Spinal cord (tissue), 10 donors: ENCODE data around the gene GTF2IRD2. TPM values are rescaled to one million over a fixed set of nuclear protein-coding genes. Genes with fewer than 3 reads are reported as not detected.
"Not testable (repeated sequence)": the region's sequence is repeated elsewhere in the genome, so short reads cannot be mapped to it uniquely, and the experiment has no call there.

Experiments
- DNase-seq, 6 donors: peaks; one replicate each; pipeline versions ENCODE4 v3.0.0 to v3.0.0-alpha.2; 2013 to 2015; ENCODE audit warnings: low spot score in 6 of 6, low read depth in 4 of 6
- H3K27ac ChIP-seq: one replicate; pipeline ENCODE4 v1.5.1; 2013; ENCODE audit warnings: low read depth, low read length, control low read depth
- H3K27me3 ChIP-seq: one replicate; pipeline ENCODE4 v1.6.1; 2013; ENCODE audit warnings: low read length; ENCODE audit not compliant: control insufficient read depth, insufficient read depth
- H3K36me3 ChIP-seq: one replicate; pipeline ENCODE4 v1.6.1; 2013; ENCODE audit warnings: low read length; ENCODE audit not compliant: control insufficient read depth, insufficient read depth
- H3K4me1 ChIP-seq: one replicate; pipeline ENCODE4 v1.6.1; 2013; ENCODE audit warnings: low read length; ENCODE audit not compliant: control insufficient read depth, insufficient read depth
- H3K4me3 ChIP-seq: one replicate; pipeline ENCODE4 v1.5.1; 2013; ENCODE audit warnings: low read depth, low read length, control low read depth
- H3K9me3 ChIP-seq: one replicate; pipeline ENCODE4 v1.6.1; 2013; ENCODE audit warnings: low read length; ENCODE audit not compliant: control insufficient read depth, insufficient read depth
- WGBS: methylation state at CpG from one replicate; pipeline ENCODE4 v1.1.5; 2013; ENCODE audit warnings: missing lambda C conversion rate; ENCODE audit not compliant: insufficient coverage; 5-methylcytosine and 5-hydroxymethylcytosine counted together
- long read RNA-seq, 4 donors: transcript quantifications; one replicate each; lab custom pipeline, GENCODE V29; 2026
- polyA plus RNA-seq, 2 donors: library from polyadenylated mRNA; unstranded; fragments of 120-200 nt; gene quantifications; one replicate each; pipeline ENCODE4 v1.2.1, GENCODE V29; 2013; ENCODE audit not compliant: insufficient read length in 2 of 2
- total RNA-seq, 2 donors: library from RNA; depleted of rRNA in 1 of 2; stranded (reverse); fragments of 120-200 nt in 1 of 2; fragments of >200 nt in 1 of 2; gene quantifications; one replicate each; pipeline versions ENCODE4 v1.2.3 to v1.2.4, GENCODE V29; 2013 to 2014
- donor health status: healthy.

The GTF2IRD2 gene
- total RNA-seq (10 to 100 TPM; 11.4 to 28.5 TPM), polyA plus RNA-seq (10 to 100 TPM; 22.4 to 49.5 TPM)
- long read RNA-seq, donor 1, transcript GTF2IRD2-205 (3 exons, 578 nt), result major isoform, 6 of 17 reads
- long read RNA-seq, donor 1, partial matches to known transcripts, result 11 of 17 reads
- long read RNA-seq, donor 1, other reads (novel, unspliced or antisense), result 0 of 17 reads
- long read RNA-seq, donor 2, partial matches to known transcripts, result 0 of 6 reads
- long read RNA-seq, donor 2, other reads (novel, unspliced or antisense), result 5 of 6 reads
- long read RNA-seq, donor 3, partial matches to known transcripts, result 17 of 19 reads
- long read RNA-seq, donor 3, other reads (novel, unspliced or antisense), result 0 of 19 reads
- long read RNA-seq, donor 4, partial matches to known transcripts, result 0 of 7 reads
- long read RNA-seq, donor 4, other reads (novel, unspliced or antisense), result 0 of 7 reads

- H3K4me1 ChIP-seq, H3K27ac ChIP-seq, H3K36me3 ChIP-seq, H3K27me3 ChIP-seq, H3K4me3 ChIP-seq, H3K9me3 ChIP-seq: not testable (repeated sequence)
- DNase-seq, result peak in 1 of 6 donors; percentile 11
- no CpG with 5 or more reads among the region's 97 CpGs for WGBS
Measured at GRCh38 chr7:74850833-74851721, at the start of gene GTF2IRD2. Gene GTF2IRD2 (minus strand): TSS chr7:74851605. CDS start chr7:74836378, 15,227 bp downstream.

GRCh38 chr7:74890158-74891123 lies 39.0 kb upstream of the GTF2IRD2 start:
- H3K9me3 ChIP-seq, H3K4me1 ChIP-seq, H3K27me3 ChIP-seq, H3K36me3 ChIP-seq: not testable (repeated sequence)
- H3K27ac ChIP-seq, result peak overlapping the region; percentile 89
- WGBS, result 0% methylated on average over 22 of the region's 84 CpGs
- peak in 5 of 6 donors; percentile 15 to 90 (median 43) for DNase-seq
- H3K4me3 ChIP-seq, result peak overlapping the region; percentile 60

- H3K27me3 ChIP-seq, H3K9me3 ChIP-seq, H3K4me3 ChIP-seq, H3K4me1 ChIP-seq, DNase-seq, H3K36me3 ChIP-seq, H3K27ac ChIP-seq: not testable (repeated sequence)
- no CpG with 5 or more reads among the region's 31 CpGs for WGBS
Measured at GRCh38 chr7:74889518-74890129, 38.2 kb upstream of the GTF2IRD2 start.

- not testable (repeated sequence) for H3K4me1 ChIP-seq, H3K27ac ChIP-seq, H3K9me3 ChIP-seq, DNase-seq, H3K36me3 ChIP-seq, H3K27me3 ChIP-seq, H3K4me3 ChIP-seq
- WGBS, result no CpG with 5 or more reads among the region's 3 CpGs
Measured at GRCh38 chr7:74885295-74885694, 33.9 kb upstream of the GTF2IRD2 start.

- not testable (repeated sequence) for H3K4me1 ChIP-seq, DNase-seq, H3K27me3 ChIP-seq, H3K27ac ChIP-seq, H3K4me3 ChIP-seq, H3K36me3 ChIP-seq, H3K9me3 ChIP-seq
- WGBS, result no CpG with 5 or more reads among the region's 9 CpGs
Measured at GRCh38 chr7:74882110-74882509, 30.7 kb upstream of the GTF2IRD2 start.

- not testable (repeated sequence) for H3K27ac ChIP-seq, H3K27me3 ChIP-seq, H3K4me1 ChIP-seq, H3K36me3 ChIP-seq, H3K9me3 ChIP-seq, H3K4me3 ChIP-seq
- DNase-seq, result peak in 3 of 6 donors; percentile 2 to 55 (median 51)
- 18% methylated on average over 9 of the region's 20 CpGs for WGBS
Measured at GRCh38 chr7:74874748-74875512, 23.5 kb upstream of the GTF2IRD2 start.

- not testable (repeated sequence) for H3K9me3 ChIP-seq, H3K4me3 ChIP-seq, H3K27me3 ChIP-seq, H3K27ac ChIP-seq, H3K36me3 ChIP-seq, DNase-seq, H3K4me1 ChIP-seq
- no CpG with 5 or more reads among the region's 10 CpGs for WGBS
Measured at GRCh38 chr7:74874104-74874747, 22.8 kb upstream of the GTF2IRD2 start.

GRCh38 chr7:74872542-74872941 lies 21.1 kb upstream of the GTF2IRD2 start:
- WGBS, result 80% methylated on average over 3 of the region's 9 CpGs
- not testable (repeated sequence) for H3K4me1 ChIP-seq, H3K9me3 ChIP-seq, H3K36me3 ChIP-seq, H3K27ac ChIP-seq, DNase-seq, H3K27me3 ChIP-seq, H3K4me3 ChIP-seq
